HEK293T (cell line): Measurements from ENCODE around the gene PRDX6.
"Not testable (repeated sequence)": the region's sequence is repeated elsewhere in the genome, so short reads cannot be mapped to it uniquely, and the experiment has no call there.

Experiments used
- CTCF ChIA-PET: fragments of 350-600 bp; formaldehyde crosslinking; extraction: SDS; loops from one replicate; lab custom pipeline; 2021; ENCODE audit warnings: antibody characterized with exemption, inconsistent platforms; lab: Yijun Ruan, JAX
- POLR2A ChIA-PET: fragments of 350-600 bp; formaldehyde crosslinking; extraction: SDS; loops from one replicate; lab custom pipeline; 2020; ENCODE audit warnings: antibody characterized with exemption, inconsistent platforms; lab: Yijun Ruan, JAX
- DNase-seq: peaks from one replicate; pipeline ENCODE4 v3.0.0; 2012; ENCODE audit warnings: mixed read lengths; ENCODE audit errors: extremely low spot score
- ARNT ChIP-seq: fragments of 450-650 bp; IDR thresholded peaks from 2 replicates; pipeline ENCODE4 v1.6.1; 2017; ENCODE audit warnings: mild to moderate bottlenecking
- BHLHE40 ChIP-seq: fragments of 450-650 bp; IDR thresholded peaks from 2 replicates; pipeline ENCODE4 v1.6.1; 2016; ENCODE audit warnings: mild to moderate bottlenecking, moderate library complexity, borderline replicate concordance
- CTBP1 ChIP-seq: fragments of 450-650 bp; IDR thresholded peaks from 2 replicates; pipeline ENCODE4 v1.6.1; 2016; ENCODE audit warnings: borderline replicate concordance
- ELF4 ChIP-seq: fragments of 450-650 bp; IDR thresholded peaks from 2 replicates; pipeline ENCODE4 v1.6.1; 2017; ENCODE audit warnings: antibody characterized with exemption
- FOXA1 ChIP-seq: fragments of 450-650 bp; IDR thresholded peaks from 2 replicates; pipeline ENCODE4 v1.6.1; 2016; ENCODE audit warnings: mild to moderate bottlenecking
- FOXK2 ChIP-seq: fragments of 450-650 bp; IDR thresholded peaks from 2 replicates; pipeline ENCODE4 v1.6.1; 2016; ENCODE audit warnings: mild to moderate bottlenecking
- FOXM1 ChIP-seq: fragments of 450-650 bp; IDR thresholded peaks from 2 replicates; pipeline ENCODE4 v1.6.1; 2017; ENCODE audit warnings: mild to moderate bottlenecking, borderline replicate concordance
- HDGF ChIP-seq: fragments of 450-650 bp; IDR thresholded peaks from 2 replicates; pipeline ENCODE4 v1.6.1; 2017; ENCODE audit warnings: antibody characterized with exemption, borderline replicate concordance
- L3MBTL2 ChIP-seq: fragments of 450-650 bp; conservative IDR thresholded peaks from 2 replicates; pipeline ENCODE4 v1.6.1; 2016; ENCODE audit warnings: mild to moderate bottlenecking
- LEF1 ChIP-seq: fragments of 450-650 bp; IDR thresholded peaks from 2 replicates; pipeline ENCODE4 v1.6.1; 2017; ENCODE audit warnings: mild to moderate bottlenecking, borderline replicate concordance
- NFRKB ChIP-seq: fragments of 450-650 bp; IDR thresholded peaks from 2 replicates; pipeline ENCODE4 v1.6.1; 2016; ENCODE audit warnings: mild to moderate bottlenecking, moderate library complexity
- SP1 ChIP-seq: fragments of 450-650 bp; IDR thresholded peaks from 2 replicates; pipeline ENCODE4 v1.6.1; 2017
- SUZ12 ChIP-seq: fragments of 450-650 bp; IDR thresholded peaks from 2 replicates; pipeline ENCODE4 v1.6.1; 2016; ENCODE audit warnings: mild to moderate bottlenecking
- TARDBP ChIP-seq: fragments of 450-650 bp; IDR thresholded peaks from 2 replicates; pipeline ENCODE4 v1.6.1; 2016
- ZNF384 ChIP-seq: fragments of 450-650 bp; IDR thresholded peaks from 2 replicates; pipeline ENCODE4 v1.6.1; 2016
- TF ChIP-seq, protein P1 (sequence below): fragments of 450-650 bp; IDR thresholded peaks from 2 replicates; pipeline ENCODE4 v1.6.1; 2016

The PRDX6 gene

GRCh38 chr1:173467426-173467825, 9.7 kb upstream of the PRDX6 start:
- POLR2A ChIA-PET: interaction anchor here (1.8 kb wide), 1 partner anchor 9 kb away, joined by 5 read pairs; no protein-coding TSS in a partner anchor

GRCh38 chr1:173469656-173470055, 7.5 kb upstream of the PRDX6 start:
- CTCF ChIA-PET: no interaction called here
- TF ChIP-seq SUZ12 (no peak), L3MBTL2 (no peak), SP1 (no peak), ZNF384 (no peak)
- POLR2A ChIA-PET: no interaction called here
- DNase-seq: no peak

More at GRCh38 chr1:173467426-173467825, 9.7 kb upstream of the PRDX6 start:
- CTCF ChIA-PET: no interaction called here
- DNase-seq: no peak
- TF ChIP-seq NFRKB: no peak

GRCh38 chr1:173470608-173471007, 6.5 kb upstream of the PRDX6 start:
- CTCF ChIA-PET: no interaction called here
- TF ChIP-seq ARNT (no peak), ZNF384 (no peak), HDGF (no peak), FOXK2 (no peak)
- TF ChIP-seq, protein P1, sequence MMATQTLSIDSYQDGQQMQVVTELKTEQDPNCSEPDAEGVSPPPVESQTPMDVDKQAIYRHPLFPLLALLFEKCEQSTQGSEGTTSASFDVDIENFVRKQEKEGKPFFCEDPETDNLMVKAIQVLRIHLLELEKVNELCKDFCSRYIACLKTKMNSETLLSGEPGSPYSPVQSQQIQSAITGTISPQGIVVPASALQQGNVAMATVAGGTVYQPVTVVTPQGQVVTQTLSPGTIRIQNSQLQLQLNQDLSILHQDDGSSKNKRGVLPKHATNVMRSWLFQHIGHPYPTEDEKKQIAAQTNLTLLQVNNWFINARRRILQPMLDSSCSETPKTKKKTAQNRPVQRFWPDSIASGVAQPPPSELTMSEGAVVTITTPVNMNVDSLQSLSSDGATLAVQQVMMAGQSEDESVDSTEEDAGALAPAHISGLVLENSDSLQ: no peak
- DNase-seq: no peak
- POLR2A ChIA-PET: no interaction called here

DNA sequence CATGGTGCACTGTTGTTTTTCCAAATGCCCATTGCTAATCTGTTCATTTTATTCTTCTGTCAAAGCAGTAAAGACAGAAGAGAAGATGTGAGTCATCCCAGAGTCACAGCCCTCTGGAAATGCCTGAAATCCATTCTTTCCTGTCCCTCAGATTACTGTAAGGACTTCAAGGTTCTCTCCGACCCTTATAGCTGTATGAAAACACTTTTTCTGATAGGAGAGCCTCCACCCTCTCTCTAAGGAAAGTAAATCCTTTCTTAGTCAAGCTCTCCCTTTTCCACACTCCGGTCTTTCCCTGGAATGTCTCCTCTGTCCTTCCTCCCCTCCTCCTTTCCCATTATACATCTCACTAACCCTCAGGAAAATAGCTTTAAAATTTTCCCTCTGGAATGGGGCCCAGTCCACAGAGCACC, 3.5 kb upstream of the PRDX6 start:
- ChIA-PET CTCF (interaction anchor here (0.6 to 1.2 kb wide), 2 partner anchors 44 to 1492 kb away, joined by 3 to 4 read pairs; no protein-coding TSS in a partner anchor), POLR2A (interaction anchor here (0.9 kb wide), 1 partner anchor 241 kb away, joined by 3 read pairs; the partner anchor contains the start of gene KLHL20)
- TF ChIP-seq TARDBP (no peak), HDGF (no peak), CTBP1 (no peak), FOXA1 (no peak), ELF4 (no peak), SP1 (no peak), LEF1 (no peak), BHLHE40 (no peak)
- TF ChIP-seq, protein P1: no peak
- DNase-seq: no peak

DNA sequence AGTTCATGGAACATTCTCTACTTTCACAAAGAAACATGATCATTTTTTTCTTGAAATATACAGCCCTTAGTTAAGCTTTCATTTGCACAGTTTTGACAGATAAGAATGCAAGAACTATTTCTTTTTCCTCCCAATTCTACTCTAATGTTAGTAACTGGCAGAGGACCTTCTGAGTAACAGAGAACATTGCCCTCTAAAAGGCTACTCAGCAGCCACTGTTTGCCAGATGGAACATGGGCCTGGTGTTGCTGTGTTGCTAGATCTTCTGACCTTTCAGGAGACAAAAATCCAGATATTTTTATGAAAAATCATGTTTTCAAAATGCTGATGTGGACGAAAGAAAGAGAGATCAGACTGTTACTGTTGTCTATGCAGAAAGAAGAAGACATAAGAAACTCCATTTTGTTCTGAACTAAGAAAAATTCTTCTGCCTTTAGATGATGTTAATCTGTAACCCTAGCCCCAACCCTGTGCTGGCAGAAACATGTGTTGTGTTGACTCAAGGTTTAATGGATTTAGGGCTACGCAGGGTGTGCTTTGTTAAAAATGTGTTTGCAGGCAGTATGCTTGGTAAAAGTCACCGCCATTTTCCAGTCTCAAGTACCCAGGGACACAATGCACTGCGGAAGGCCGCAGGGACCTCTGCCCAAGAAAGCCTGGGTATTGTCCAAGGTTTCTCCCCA, 2.9 kb upstream of the PRDX6 start:
- POLR2A ChIA-PET: interaction anchor here (0.9 kb wide), 1 partner anchor 240 kb away, joined by 3 read pairs; the partner anchor contains the start of gene KLHL20
- DNase-seq: no peak
- CTCF ChIA-PET: interaction anchor here (1.2 kb wide), 1 partner anchor 44 kb away, joined by 4 read pairs; no protein-coding TSS in a partner anchor
- TF ChIP-seq ELF4: no peak
- no peak for TF ChIP-seq LEF1
- TF ChIP-seq NFRKB: no peak
- no peak for TF ChIP-seq BHLHE40
- TF ChIP-seq FOXK2: no peak
- TF ChIP-seq ARNT: no peak
- no peak for TF ChIP-seq SUZ12
- no peak for TF ChIP-seq TARDBP
- TF ChIP-seq HDGF: no peak
- TF ChIP-seq L3MBTL2: no peak
- TF ChIP-seq, protein P1: no peak
- no peak for TF ChIP-seq SP1
- no peak for TF ChIP-seq FOXA1
- no peak for TF ChIP-seq CTBP1
- TF ChIP-seq FOXM1: no peak

- DNase-seq, POLR2A ChIA-PET, CTCF ChIA-PET: not testable (repeated sequence)
Measured at GRCh38 chr1:173474780-173475421, 2.2 kb upstream of the PRDX6 start.

- ChIA-PET CTCF (interaction anchor here (1.0 kb wide), 1 partner anchor 10 kb away, joined by 3 read pairs; no protein-coding TSS in a partner anchor), POLR2A (interaction anchor here (1.0 to 2.4 kb wide), 4 partner anchors 8 to 348 kb away, joined by 3 to 8 read pairs (median 6); partner anchors contain the start of genes DARS2 and KLHL20)
- DNase-seq: peak; percentile 23
- TF ChIP-seq, protein P1: no peak
- TF ChIP-seq SUZ12 (no peak), ARNT (no peak), FOXM1 (no peak), BHLHE40 (no peak), CTBP1 (no peak), FOXK2 (no peak), LEF1 (no peak), L3MBTL2 (no peak), NFRKB (no peak), FOXA1 (no peak), SP1 (no peak), ELF4 (no peak), TARDBP (no peak), ZNF384 (no peak), HDGF (no peak)
Measured at GRCh38 chr1:173475564-173476196, 1.5 kb upstream of the PRDX6 start.
